GM12874 (cell line): ENCODE results near the gene POLR3B.

Experiments
- TF ChIP-seq, protein P1 (sequence below): IDR thresholded peaks from 2 replicates; pipeline ENCODE4 v1.5.1; 2011; ENCODE audit warnings: low read depth, mild to moderate bottlenecking, control low read depth, low read length, moderate library complexity; ENCODE audit not compliant: insufficient read depth

POLR3B gene

DNA sequence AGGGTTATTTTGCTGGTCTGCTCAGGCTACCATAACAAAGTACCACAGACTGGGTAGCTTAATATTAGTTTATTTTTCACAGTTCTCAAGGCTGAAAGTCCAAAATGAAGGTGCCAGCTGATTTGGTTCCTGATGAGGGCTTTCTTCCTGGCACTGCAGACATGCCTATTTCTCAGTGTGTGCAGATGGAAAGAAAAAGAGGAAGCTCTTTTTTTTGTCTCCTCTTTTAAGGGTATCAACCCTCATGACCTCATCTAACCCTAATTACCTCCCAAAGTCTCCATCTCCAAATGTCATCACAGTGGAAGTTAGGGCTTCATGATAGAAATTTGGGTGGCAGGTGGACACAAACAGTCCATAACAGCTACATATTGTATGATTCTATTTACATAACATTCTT is 25.0 kb upstream of the POLR3B start:
- TF ChIP-seq, protein P1, sequence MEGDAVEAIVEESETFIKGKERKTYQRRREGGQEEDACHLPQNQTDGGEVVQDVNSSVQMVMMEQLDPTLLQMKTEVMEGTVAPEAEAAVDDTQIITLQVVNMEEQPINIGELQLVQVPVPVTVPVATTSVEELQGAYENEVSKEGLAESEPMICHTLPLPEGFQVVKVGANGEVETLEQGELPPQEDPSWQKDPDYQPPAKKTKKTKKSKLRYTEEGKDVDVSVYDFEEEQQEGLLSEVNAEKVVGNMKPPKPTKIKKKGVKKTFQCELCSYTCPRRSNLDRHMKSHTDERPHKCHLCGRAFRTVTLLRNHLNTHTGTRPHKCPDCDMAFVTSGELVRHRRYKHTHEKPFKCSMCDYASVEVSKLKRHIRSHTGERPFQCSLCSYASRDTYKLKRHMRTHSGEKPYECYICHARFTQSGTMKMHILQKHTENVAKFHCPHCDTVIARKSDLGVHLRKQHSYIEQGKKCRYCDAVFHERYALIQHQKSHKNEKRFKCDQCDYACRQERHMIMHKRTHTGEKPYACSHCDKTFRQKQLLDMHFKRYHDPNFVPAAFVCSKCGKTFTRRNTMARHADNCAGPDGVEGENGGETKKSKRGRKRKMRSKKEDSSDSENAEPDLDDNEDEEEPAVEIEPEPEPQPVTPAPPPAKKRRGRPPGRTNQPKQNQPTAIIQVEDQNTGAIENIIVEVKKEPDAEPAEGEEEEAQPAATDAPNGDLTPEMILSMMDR, result no peak

DNA sequence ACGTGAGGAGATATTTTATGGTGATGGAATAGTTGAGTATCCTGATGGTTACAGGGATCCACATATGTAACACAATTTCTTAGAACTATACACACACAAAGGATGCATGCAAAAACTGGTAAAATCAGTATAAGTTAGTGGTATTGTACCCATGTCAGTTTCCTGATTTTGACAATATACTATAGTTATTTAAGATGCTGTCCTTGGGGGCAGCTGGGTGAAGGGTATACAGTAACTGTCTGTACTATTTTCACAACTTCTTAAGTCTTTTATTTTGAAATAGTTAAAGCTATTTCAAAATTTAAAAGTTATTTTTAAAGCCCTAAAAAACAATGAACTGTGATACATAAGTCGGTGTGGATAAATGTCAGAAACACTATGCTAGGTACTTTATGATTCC is 24.5 kb upstream of the POLR3B start:
- TF ChIP-seq, protein P1, result no peak

DNA sequence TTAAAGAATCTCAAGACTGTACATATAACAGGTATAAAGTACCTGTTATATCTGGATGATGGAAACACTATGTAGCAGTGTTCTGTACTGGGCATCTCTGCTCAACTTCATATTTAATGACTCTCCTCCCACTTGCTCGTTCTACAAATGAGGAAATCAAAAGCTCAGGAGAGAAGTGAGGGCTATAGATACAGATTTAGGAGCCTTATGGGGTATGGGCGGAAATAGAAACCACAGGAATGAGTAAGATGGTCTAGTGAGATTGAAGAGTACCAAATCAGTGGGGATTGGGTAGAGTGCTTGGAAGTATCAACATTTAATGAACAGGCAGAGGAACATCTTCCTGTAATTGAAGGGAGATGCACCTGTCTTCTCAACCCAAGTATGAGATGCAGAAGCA is 23.8 kb upstream of the POLR3B start:
- TF ChIP-seq, protein P1, result no peak

DNA sequence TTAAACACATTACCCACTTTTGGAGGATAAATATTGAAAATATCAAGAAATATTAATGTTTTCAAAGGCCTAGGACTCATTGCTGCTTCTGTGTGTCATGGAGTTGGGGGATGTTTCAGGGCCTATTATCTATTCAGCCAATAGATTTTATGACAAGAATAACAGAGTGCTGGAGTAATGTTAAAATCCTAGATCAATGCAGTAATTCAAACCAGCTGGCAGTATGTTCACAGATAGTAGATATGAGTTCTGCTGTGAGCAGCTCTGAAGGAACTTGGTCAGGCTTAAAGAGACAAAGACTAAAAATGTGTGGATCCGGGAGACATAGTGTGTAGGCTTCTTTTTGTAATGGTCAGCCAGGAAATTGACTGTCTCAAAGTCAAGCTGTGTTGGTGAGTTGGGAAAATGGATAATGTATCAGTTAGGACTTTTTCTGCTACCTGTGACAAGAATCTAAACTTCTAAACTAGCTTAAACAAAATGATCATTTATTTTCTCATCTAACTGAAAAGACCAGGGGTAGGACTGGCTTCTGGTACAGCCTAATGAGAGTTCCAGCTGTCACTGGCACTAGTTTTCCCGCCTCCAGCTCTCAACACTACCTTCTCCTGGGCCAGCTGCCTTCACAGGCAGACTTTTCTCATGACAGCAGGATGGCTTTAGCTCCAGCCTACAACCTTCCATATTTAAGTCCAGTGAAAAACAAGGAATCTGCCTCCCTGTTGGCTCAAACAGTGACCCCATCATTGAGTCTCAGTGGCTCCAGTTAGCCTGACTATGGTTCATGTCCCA is 16.3 kb upstream of the POLR3B start:
- TF ChIP-seq, protein P1, result no peak

DNA sequence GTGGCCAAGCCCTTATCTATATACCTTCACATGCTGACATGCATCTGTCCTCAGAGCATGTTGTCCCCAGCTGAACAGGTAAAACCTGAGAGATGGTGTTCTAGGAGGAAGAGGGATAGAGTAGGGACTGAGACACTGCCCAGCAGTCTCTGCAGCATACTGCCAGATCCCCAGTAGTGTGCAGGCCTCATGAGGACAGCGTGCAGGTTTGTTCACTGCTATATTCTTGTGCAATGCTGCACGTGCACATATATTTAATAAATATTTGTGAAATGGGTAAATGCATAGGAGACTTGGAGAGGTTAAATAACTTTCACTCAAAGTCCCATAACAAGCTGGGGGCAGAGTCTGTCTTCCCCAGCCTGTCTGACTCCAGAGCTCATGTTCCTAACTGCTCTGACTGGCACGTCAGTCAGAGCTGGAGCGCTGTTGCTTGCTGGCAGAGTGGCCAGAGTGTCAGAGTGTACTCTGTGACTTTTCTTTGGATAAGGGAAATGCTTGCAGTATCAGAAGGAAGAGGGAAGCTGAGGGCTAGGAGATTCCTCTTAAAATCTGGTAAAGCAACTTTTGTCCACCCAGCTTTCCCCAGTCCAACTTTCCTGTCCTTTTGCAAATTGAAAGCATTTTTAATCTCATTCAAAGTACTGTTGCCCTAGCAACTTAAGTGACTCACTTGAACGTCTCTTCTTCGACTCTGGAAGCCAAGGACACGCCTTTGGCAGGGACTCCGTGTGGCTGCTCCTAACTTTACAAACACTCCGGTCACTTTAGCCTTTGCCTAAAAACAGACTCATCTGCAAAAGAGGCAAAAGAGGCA is 14.9 kb upstream of the POLR3B start:
- TF ChIP-seq, protein P1, result no peak

DNA sequence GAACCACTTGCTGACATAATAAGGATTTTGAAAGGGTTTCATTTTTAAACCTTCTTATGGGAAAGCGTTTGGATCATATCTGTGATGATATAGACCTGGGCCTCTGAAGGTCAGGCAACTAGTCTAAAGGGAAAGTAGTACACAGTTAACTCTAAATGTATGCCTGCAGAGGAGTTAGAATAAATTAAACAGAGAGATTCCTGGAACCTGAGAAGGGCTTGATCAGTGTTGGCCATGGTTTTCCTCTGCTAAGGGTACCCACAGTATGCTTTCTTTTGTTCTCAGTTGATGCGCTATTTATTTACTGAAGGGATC is 14.4 kb upstream of the POLR3B start:
- TF ChIP-seq, protein P1, result no peak

DNA sequence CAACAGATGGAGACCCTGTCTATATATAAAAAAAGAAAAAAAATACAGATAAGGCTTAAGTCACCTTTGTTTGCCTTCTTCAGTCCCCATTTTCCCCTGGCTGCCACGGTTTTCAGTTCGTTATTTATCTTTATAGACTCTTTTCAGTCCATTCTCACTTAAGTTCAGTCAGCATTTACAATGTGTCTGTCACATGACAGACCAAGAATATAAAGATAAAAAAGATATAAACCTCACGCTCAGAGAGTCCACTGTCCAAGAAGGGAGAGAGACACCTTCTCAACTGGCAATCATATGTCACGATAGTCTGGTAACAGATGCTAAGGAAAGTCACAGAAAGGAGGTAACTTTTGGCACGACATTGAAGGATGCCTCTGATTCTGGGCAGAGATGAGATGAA is 13.4 kb upstream of the POLR3B start:
- TF ChIP-seq, protein P1, result no peak
